Tongue (tissue), 2 donors: Measurements from ENCODE around the gene HOXC6. TPM values are rescaled to one million over a fixed set of nuclear protein-coding genes. Genes with fewer than 3 reads are reported as not detected.

ENCODE experiments used
- DNase-seq: peaks from one replicate; pipeline ENCODE4 v3.0.0-alpha.2; 2015
- total RNA-seq: library from RNA; depleted of rRNA; stranded (reverse); fragments of >200 nt; gene quantifications from one replicate; pipeline ENCODE4 v1.2.3, GENCODE V29; 2014

HOXC6 gene
- total RNA-seq = not detected

GRCh38 chr12:54028314-54029201, at the start of gene HOXC6:
TSS of gene HOXC6 (plus strand) at chr12:54028440. CDS start at chr12:54028522, 82 bp downstream.
- DNase-seq = no peak

GRCh38 chr12:53978477-53979356, 49.5 kb upstream of the HOXC6 start:
- no peak for DNase-seq

GRCh38 chr12:53980104-53980801, 48.0 kb upstream of the HOXC6 start:
- DNase-seq = no peak

- DNase-seq = no peak
These were observed 47.3 kb upstream of the HOXC6 start for GRCh38 chr12:53980802-53981496.

DNA sequence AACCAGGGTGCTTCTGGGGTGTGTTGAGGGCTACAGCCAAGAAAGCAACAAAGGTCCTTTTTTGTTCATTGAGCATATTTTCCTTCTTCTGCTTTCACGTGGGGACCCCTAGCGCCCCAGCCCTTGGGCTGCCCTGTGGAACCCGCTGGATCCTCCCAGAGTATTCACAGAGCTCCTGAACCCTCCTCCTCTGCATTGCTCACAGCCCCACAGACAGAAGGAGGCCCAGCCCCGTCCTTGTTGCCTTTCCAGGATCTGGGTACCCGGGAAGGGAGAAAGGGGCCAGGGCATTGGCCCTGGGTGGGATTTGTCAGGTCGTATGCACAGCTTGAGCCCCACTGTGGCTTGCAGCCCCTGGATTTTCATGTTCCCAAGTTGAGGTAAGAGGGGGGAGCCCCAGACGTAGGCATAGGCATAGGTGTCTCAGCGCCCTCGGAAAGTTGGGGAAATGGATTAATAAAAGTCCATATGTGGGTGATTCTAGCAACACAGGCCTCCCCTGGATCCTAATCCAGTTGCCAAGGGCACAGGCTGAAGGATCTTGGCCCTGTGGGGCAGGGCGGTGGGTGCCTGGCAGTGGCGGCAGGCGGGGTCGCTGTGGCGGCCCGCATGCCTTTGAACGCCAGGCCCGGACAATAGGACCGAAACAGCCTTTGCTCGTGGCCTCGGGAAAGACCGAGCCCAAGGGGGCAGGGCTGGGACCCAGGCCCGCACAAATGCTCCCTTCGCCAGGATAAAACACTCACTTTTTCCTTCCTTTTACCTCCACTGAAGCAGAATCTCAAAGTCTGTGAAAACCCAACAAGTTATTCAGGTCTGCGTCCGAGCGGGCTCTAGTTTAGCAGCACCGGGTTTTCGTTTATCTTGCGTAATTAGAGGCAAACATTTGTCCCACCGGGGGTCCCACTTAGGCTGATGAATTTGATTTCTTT, 46.3 kb upstream of the HOXC6 start:
- DNase-seq = no peak

DNA sequence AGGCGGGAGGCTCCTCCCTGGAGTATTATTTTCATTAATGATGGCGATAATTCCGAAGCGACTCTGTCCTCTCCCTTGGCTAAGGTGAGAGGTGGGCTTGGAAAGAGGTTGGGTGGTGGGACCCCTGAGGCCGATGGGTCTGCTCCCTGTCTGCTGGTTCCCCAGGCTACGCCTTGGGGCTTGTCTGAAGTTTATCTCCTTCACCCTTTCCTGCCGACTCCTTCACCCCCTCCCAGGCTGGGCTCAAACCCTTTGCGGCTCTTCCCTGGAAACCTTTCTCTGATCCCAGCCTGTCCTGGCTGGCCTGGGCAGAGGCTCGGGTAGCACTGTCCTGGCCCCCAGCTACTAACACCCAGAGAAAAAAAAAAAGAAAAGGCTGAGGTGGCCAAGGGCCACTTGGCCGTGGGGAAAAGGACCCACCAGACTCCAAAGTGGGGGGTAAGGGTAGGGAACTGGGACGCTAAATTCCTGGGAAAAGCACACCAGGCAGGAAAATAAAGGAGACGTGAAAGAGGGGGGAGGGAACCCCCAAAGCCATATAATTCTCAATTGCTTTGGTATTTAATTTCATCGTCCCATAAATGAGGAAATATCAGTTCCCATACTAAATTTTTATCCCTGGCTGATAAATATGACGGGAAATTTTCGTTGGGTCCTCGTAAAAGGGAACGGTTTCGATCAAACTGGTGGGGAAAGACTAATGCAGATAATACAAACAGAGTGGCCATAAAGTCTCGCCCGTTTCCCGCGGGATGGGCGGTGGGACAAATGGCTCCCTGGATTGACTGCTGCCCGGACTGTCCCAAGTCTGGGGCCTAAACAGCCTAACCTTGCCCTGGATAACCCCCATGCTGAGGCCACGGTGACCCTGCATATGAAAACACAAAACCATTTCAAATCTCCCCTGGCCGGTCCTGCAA, 45.3 kb upstream of the HOXC6 start:
- no peak for DNase-seq

DNA sequence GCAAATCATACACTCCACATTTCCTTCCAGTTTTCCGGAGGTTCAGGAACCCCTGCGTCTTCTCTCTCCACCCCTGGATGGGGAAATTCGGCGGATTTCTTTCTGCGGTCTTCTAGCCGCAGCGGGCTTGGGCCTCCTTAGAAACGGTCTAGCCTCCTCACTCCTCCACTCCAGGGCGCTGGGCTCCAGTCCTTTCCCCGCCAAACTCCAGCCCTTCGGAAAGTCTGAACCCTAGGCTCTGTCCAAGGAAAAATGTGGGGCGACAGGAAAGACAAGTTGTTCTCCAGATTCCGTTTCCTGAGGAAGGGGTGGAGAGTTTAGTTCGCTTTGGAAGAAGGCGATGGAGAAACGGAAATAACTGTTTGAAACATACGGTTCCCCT, 44.7 kb upstream of the HOXC6 start:
- no peak for DNase-seq

GRCh38 chr12:53983950-53984572, 44.2 kb upstream of the HOXC6 start:
- DNase-seq = no peak

- DNase-seq = peak; percentile 89
These were observed 43.1 kb upstream of the HOXC6 start, which contains the start of gene HOXC10 for GRCh38 chr12:53984901-53985691. TSS of gene HOXC10 (plus strand) at chr12:53985146. CDS start at chr12:53985260, 114 bp downstream.

DNA sequence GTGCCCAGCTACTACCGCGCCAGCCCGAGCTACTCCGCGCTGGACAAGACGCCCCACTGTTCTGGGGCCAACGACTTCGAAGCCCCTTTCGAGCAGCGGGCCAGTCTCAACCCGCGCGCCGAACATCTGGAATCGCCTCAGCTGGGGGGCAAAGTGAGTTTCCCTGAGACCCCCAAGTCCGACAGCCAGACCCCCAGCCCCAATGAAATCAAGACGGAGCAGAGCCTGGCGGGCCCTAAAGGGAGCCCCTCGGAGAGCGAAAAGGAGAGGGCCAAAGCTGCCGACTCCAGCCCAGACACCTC, 42.6 kb upstream of the HOXC6 start:
- DNase-seq = no peak

DNA sequence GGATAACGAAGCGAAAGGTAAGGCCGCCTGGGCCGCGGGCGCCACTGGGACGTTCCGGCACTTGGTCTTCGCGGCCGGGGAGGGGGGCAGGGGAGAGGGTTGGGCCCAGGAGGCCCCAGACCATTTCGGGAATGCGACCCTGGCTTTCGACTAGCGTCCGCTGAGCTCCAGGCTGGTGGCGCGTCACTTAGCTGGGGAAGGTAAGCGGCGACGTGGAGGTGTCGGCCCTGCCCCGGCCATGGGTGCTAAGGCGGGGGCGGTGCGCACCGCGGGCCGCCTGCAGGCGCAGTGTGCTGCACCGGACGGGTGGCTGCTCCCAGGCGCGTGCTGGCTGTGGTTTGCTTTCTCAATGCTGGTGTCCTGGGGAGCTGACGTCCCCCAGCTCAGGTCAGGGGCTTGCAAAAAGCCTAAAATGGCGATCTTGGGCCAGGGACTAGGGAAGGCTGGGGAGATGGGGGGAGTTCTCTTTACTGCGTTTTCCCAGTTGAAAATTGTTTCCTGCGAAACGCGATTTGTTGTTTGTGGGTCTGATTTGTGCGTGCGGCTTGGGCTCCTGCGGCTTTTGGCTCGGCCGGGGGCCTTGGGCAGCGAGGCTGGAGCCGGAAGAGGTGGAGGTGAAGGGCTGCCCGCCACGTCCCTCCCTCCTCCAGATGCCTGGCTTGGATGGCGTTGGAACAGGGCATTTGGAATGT, 42.1 kb upstream of the HOXC6 start:
- no peak for DNase-seq

DNA sequence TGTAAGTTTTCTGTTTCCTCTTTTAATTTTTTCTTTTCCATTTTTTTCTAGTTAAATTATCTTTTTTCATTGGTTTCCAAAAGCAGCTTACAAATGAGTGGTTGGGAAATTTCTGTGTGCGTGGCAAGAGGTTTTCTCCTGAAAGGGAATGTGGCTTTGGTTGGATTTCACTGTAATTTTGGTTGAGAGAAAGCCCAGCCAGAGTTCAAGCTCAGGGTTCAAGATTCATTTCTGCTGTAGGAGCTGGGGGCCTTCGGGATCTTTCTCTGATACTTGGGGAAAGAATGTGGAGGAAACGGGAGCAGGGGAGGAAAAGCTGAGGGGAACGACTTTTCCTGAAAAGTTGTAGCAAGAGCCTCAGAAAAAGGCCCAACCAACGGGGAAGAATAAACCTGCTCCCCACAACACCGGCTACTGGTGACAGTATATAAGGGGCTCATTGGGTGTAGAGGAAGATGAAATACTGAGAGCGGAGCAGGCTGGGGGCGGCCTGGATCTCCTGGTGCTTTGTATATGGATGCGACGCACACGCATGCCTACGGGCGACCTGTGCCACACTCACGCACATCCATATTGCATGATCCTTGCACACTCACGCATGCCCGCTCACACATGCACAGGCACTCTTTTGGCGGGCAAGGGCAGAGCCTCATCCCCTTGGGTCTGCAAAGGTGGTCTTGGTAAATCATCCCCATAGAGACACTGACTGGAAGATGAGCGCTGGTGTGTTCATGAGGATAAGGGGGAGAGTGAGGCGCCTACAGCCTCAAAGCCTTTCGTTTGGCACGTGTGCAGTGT, 41.4 kb upstream of the HOXC6 start:
- DNase-seq = no peak

- no peak for DNase-seq
These were observed 40.4 kb upstream of the HOXC6 start for GRCh38 chr12:53987787-53988230.

- DNase-seq = no peak
These were observed 39.6 kb upstream of the HOXC6 start for GRCh38 chr12:53988541-53989226.

- DNase-seq = peak; percentile 40
These were observed 38.8 kb upstream of the HOXC6 start for GRCh38 chr12:53989227-53990113.
